Measurements from ENCODE around the gene AGAP2.
"Not testable (repeated sequence)": the region's sequence is repeated elsewhere in the genome, so short reads cannot be mapped to it uniquely, and the experiment has no call there.

AGAP2 gene

DNA sequence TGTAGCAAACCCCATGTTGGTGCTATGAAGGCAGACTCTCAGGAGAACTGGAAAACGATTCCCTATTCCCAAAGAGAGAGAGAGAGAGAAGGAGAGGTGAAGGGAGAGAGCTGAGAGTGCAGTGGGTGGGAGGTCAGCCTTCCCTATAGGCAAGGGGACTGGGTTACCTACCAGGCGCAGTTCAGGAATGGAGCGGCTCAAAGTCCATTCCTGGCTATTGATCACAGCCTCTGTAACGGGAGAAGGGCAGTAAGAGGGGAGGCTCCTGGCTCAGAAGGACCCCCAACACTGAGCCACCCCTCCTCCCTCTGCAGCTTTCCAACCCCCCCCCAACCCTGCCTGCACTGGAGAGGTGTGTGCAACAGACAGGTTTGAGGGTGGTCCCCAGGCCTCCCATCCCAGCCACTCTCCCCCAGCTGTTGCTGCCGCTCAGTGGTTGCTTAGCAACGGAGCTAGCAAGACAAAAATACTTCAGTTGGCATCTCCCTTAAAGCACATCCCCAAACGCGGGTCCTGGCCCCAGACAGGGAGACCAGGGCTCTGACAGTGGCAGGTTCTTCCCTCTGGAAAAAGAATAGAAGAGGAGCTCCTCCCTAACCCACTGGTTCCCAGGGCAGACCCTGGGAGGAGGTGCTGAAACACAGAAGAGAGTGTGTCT is 3.2 kb downstream of the AGAP2 start:
- DNase-seq: no peak

DNA sequence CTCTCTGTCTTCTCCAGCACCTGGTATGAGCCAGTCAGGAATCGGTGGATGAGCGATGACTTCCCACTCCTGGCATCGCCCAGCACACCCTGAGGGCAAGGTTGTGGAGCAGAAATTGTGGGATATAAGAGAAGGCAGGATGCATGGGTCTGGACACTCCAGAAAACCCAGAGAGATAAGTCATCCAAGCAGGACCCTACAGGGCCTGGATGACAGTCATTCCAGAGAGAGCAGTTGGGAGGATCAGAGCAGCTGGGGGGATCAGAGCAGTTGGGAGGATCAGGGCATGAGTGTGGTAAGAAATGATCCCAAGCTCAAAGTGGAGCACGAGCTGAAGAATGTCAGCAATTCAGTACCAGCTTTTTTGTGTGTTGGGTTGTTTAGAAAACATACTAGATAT is 4.0 kb downstream of the AGAP2 start:
- no peak for DNase-seq

DNA sequence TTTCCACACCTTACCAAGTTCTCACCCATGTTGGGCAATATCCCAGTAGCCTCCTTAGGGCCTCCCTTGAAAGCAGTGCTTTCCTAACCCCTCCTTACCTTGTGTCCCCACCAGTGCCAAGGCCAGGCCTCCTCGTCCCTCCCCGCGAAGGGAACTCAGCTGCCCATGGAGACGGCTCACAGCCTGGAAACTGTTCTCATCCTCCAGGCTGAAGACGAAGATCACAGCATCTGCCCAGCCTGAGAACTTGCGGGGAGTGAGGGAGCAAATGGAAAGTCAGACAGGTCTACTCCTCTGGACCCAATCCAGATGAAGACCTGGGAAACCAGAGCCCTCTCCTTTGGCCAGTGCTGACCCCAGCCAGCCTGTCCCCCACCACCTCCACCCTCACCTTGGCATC is 4.6 kb downstream of the AGAP2 start:
- no peak for DNase-seq

DNA sequence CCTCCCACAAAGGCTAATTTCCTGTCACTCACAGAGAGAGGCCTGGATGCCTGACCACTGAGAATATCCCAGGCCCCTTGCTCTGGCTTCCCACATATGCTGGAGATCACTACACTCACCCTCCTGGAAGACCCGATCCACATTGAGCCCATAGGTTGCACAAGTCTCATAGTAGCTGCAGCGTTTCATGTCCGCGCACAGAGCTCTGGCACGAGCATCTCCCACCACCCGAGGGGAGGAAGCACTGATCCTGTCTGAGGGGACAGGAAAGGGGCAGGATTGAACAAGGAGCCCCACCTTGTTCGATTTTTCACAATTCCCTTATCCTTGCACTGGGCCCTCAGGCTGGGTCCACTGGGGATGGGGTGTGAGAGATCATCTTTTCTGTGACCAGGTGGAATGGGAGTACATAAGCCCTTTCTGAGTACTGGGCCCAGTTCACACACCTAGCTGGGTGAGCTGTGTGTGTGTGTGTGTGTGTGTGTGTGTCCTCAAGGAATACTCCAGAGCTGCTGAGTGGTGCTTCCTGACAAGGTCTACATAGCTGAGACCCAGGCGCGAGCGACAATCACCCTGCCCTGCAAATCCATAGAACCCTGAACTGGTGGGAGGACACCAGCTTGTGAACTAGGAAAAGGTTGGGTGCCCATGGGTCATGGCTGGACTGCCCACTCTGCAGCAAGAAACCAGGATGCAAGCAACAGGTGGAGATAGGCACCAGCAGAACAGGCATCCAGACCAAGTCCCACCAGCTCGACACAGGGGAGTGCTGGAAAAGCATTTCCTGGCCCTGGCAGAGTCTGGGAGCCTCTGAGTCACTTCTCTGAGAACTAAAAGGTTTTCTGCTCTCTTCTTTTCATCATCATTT is 5.6 kb downstream of the AGAP2 start:
- DNase-seq: no peak

DNA sequence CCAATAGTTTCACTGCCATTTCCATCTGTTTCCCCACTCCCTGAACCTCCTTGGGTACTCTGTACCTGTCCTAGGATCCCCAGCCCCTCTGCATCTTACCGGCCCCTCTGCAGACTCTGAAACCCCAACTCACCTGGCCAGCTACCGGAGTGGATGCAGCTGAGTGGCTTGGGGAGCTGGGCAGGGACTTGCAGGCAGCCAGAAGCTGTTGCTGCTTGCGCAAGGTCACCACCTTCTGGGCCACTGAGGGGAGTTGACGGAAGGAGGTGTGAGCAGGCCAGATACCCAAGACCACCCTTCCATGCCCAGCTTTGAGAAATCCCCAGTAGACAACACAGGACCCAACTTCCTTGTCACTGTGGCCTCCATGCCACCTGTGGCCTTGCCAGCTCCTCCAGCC is 6.3 kb downstream of the AGAP2 start:
- no peak for DNase-seq

DNA sequence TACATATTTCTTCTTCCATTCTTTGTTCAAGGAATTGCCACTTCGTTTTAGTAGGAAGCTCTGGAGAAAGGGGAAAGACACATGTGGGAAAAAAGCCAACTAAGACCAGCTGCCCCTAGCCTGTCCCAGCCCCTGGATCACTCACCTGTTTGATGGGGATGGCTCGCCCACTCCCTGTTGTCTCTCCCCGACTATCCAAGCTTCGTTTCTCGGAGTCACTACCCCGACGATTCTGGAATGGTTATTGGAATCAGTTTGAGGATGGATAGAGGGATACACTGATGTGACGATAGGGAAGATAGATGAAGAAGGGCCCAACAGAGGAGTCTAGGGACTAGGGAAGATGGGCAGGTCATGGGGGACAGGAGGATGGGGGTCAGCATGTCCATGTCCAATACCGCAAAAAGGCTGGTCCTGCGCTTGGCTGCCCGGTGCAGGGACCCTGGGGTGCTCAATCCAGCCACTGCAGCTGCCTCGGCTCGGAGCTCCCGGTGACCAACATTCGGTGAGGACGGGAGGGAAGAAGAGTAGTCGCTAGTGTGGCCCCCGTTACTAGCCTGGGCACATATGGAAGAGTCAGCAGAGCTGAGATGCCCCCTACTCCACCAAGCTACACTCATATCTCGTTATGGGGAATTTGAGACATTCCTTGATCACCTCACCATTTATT is 7.0 kb downstream of the AGAP2 start:
- DNase-seq: no peak

DNA sequence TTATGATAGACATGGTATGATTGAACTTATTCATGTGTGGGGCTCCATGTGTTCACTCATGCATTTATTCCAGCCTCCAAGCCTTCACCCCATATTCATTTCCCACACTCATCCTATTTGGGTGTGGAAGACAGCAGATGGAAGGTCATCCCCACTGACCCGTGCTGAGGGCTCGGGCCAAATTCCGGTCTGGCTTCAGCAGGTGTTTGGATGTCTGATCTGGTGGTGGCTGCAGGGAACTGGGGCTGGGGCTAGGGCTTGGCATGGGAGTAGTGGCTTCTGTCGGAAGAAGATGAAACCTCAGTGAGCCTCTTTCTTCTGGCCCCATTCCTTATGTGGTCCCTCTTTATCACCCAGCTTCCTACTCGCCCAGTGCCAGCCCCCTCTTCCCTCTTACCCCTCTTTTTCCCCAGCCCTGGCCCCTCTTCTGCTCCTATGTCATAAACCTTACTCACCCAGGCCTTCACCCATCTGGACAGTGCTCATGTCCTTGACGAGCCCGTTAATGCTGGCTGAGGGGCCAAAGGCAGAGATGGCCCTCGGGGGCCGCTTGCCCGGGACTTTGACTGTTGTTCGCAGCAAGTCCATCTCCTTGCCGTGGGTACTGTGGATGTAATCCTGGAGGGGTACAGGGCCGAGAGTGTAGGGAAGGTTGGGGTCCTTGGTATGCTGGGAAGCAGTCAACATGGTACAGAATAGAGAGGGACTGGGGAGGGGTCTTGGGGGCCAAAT is 8.0 kb downstream of the AGAP2 start:
- DNase-seq: no peak

DNA sequence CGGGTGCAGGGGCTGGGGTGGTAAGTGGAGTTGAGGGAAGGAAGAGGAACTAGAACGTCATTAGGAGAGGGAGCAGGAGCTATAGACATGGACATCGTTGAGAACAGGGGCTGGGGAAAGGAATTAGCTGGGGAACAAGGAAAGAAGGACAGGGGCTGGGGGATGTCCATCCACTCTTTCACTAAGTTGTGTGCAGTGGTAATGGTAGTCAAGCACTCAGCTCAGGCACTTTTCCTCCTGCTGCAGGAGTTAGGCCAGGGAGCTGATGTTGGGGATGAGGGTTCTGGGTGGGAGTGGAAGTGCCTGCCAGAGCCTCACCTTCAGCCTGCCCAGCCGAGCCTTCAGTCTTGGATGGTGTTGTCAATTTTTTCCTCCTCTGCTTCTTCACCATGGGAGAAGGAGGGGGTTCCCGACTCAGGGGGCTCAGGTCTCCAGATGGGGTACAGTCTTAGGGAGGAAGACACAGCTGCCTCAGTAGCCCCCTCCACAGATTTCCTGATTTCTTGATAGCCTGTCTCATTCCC is 9.2 kb downstream of the AGAP2 start:
- no peak for DNase-seq

DNA sequence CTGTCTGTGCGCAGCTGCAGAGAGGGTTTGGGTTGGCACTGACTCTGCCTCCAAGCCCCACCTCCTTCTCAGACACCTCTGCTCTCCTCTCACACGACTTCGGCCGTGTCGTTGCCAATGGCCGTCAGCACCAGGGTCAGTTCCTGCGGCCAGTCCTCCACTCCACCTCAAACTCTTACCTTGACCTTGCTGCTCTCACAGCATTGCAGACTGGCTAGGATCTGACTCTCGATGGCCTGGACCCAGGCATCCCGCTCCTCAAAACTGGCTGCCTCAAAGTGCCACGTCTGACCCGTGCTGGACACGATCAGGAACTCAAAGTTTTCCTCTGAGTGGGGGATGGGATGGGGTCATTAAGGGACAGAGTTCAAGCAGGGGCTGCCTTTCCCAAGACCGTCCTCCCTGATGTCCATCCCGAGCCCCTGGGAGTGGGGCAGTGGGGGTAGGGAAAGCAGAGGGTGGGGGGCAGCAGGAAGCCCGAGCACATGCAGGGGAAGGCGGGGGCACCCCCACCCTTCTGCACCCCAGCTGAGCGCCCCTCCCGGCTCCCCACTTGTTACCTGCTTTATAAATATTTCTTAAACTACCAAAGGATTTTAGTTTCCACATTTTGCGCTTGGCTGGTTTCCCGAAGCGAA is 10.7 kb downstream of the AGAP2 start:
- DNase-seq: no peak

DNA sequence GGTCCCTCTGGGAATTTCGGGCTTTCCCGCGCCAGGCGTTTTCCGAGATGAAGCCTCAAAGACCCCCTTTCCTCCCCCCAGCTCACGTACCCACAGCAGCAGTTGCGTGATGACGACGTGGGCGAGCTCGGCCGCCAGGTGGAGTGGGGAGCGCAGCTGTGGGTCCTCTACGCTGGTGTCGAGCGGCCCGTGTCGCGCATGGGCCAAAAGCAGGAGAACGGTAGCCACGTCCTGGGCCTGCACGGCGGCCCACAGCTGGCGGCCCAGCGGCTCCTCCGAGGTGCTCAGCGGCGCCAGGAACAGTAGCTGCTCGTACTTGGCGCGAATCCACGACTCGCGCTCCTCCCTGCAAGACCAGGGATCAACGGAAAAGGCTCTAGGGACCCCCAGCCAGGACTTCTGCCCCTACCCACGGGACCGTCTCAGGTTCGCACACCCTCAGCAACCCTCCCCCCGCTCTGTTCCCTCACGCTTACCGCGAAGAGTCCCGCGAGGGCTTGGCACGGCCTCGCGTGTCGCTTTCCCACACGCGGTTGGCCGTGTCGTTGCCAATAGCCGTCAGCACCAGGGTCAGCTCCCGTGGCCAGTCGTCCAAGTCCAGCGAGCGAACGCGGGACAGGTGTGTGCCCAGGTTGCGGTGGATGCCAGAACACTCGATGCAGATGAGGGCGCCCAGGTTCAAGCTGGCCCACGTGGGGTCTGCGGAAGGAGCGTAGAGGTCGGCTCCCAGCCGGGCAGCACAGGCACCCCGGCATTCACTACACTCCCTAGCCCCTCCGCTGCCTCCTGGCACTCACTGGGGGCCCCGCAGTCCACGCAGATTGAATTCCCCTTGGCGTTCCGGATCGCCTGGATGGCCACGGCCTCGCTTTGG is 11.4 kb downstream of the AGAP2 start:
- DNase-seq: no peak

DNA sequence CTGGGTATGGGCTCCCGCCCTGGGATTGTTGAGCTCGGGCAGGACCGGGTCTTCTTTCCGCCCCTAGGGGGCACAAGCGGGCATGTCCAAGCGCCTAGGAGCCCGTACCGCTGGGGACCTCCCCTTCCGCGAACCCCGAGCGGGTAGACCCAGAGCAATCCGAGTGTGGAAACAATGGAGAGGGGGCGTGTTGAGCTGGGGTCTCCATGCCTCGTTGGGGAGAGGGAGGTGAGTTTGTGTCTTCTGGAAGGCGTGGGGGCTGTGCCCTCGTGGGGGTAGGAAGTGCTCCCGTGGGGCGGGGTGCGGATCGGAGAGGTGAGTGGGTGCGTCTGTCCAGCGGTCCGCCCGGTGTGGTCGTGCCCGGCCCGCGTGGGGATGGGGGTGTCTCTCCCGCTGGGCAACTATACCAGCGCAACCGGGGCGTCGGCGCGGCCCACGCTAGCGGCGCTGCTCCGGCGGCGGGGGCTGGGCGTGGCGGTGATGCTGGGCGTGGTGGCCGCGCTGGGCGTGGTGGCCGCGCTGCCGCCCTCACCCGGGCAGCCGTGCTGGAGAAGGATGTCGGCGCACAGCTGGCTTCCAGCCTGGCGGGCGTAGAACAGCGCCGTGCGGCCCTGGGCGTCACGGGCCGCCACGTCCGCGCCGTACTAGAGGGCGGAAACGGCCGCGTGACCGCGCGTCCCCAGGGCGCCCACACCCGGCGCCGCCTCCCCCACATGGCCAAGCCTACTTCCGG is 12.2 kb downstream of the AGAP2 start:
- no peak for DNase-seq

DNA sequence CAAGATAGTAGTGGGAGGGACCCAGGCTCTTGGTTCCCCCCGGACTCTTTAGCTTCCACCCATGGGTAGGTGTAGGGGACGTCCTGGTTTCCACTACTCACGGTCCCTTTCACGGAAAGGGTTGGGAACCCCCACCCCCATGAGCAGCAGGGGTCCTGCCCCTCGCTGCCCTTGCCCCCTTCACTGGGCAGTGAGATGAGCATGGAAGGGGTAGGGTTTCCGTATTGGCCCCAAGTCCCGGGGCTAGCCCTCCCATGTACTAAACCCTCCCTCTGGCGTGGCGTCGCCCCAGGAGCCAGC is 12.7 kb downstream of the AGAP2 start:
- DNase-seq: no peak

DNA sequence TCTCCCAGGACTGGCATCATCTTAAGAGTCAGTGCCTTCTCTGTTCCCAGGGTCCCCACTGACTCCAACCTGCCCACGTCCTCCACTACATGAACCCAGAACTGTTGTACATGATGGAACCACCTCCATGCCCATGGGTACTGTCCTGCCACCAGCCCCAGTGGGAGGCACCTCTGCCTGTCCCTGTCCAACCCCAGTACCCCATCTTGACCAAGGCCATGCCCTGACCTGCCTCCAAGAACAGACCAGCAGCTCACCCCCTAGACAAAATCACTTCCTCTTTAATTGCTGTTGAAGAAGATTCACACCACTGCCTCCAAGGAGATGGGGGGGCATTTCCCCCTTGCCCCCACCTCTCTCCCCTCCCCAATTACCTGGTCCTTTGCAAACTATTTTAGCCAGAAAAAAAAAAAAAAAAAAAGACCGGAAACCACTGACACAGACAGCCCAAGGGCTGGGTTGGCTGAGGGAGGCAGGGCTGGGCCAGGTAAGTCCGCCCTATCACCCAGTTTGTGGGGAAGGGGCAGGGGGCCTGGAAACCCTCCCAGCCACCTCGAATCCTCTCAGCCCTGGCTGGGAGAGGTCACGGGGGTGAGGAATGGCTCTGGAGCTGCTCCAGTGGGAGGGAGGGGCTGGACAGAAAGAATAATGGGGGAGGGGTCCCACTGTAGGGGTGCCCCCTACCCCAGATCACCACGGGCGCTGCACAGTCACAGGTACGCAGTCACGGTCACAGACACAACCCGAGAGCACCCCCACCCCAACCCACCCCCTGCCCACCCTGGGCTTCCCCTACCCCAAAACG is 13.4 kb downstream of the AGAP2 start:
- DNase-seq: no peak

DNA sequence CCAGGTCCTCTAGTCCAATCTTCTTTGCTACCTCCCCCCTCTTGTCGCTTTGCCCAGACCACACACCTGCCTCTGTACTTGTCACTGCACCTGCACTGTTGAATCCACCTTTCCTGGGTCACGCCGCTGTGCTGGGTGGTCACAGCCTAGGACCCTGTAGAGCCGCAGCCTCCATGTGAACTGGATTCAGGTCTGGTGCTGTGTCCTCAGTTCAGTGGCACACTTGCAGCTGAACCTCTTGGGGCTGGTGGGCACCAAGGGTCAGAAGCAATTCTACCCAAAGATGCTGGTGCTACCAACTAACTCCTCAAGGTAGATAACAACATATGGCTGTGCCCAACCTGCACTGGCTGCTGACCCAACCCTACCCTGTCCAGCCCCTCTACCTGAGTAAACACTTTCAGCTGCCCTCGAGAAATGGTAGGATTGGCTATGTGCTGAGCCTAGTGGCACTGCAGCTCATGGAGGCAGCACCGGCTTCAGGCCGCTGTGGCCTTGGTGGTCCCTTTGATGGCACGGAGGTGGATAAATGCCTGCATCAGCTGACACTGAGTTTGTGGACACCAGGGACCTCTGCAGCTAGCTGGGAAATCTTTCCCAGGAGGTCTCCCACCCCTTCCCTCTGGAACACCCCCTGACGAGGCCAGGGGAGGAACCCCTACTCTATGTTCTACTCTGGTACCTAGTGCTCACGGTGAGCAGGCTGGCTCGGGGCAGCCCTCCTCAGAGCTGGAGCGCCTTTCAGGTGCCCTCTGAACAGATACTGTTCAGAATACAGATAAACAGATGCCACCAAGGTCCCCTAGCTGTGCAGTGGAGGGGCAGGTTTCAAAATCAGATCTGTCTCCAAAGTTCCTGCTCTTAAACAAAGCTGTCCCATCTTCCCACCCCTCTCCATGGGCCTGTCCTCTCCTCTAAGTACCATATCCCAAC is 14.3 kb downstream of the AGAP2 start:
- DNase-seq: no peak

DNA sequence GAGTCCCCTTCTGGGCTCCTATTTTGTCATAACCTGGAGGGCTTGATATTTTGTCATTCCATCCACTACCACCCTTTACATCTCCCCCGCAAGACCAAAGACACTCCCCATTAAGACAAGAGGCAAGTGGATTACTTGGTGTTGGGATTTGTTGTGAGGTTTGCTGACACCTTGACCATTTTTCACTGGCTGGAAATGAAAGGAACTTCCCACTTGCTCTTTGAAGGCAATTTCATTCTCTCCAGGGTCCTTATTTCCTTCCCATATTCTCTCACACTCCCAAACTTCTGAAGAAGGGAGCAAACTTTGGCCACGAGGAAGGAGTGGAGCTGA is 14.9 kb downstream of the AGAP2 start:
- no peak for DNase-seq

DNA sequence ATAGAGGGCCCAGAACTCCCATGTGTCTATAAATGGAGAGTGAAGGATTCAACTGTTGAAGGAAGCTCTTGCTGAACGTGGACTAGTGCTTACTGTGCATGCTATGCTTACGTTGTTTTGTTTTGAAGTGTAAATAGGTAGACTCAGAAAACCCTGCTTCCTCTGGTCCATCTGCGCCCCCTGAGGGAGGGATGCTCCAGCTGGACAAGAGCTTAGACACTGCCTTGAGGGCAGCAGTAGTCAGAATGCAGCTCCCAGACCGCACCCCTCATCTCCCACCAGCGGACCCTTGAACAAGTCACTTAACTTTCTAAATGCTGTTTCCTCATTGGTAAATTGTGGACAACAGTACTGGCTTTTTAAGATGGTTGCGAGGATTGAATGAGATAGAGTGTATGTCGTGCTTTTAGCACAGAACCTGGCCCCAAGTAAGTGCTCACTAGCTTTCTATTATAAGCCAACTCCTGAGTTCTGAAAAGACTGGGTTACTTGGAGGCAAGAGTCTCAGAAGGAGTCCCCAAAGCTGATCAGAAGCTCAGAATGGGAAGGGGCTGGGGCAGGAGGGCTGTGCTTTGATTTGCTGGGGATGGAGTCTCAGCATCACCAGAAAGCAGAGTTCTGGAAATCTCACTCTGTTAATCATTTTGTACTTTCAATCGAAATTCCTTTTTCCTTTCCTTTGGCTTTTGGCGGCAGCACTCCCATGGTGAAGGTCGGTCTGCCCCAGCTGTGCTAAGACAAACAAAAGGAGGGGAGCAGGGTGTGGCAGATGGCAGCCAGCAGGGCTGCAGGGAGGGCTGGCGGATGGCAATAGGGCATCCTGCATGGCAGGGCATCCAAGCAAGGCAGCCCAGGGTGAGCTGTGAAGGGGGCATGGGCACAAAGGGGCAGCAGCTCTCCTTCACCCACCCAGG is 15.6 kb downstream of the AGAP2 start:
- DNase-seq: no peak

DNA sequence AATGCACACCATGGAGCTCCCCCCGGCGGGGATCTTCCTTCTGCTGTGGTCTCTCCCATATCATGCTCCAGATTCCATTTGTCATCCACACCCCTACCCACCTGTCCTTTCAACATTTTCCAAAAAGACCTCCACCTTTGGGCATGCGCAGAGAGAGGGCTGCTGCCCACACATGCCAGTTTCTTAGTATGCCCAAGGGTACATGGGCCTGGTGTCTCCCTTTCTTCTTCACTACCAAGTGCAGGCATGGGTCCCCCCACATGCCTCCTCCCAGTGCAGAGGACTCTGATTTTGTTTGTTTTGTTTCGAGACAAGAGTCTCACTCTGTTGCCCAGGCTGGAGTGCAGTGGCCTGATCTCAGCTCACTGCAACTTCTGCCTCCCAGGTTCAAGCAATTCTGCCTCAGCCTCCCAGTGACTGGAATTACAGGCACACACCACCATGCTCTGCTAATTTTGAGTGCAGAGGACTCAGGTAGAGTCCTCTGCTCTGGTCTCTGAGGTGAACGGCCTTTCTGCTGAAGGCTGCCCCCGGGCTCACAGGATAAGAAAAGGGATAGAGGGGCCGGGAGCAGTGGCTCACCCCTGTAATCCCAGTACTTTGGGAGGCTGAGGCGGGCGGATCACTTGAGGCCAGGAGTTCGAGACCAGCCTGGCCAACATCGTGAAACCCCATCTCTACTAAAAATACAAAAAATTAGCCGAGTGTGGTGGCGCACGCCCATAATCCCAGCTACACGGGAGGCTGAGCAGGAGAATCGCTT is 16.5 kb downstream of the AGAP2 start:
- not testable (repeated sequence) for DNase-seq

Data from activated T-cell treated with anti-CD3 and anti-CD28 coated beads, Interleukin-2, amount 50 U/mL, for 1 hour (primary cell).